OCI-LY7 (cell line): ENCODE results near the gene TMCC1. TPM values are rescaled to one million over a fixed set of nuclear protein-coding genes. Genes with fewer than 3 reads are reported as not detected.

ENCODE experiments used
- BruUV-seq: library from RNA; stranded (reverse); fragments of 400-500 nt; replicated peaks from 2 replicates; lab custom pipeline; 2021; lab: Mats Ljungman, UMichigan
- CTCF ChIA-PET: fragments of 300-600 bp; sonication (Branson Sonifier 250); formaldehyde crosslinking; loops from one replicate; lab custom pipeline; 2022; ENCODE audit warnings: antibody characterized with exemption; ENCODE audit not compliant: unreplicated experiment; lab: Charles Lee
- POLR2A ChIA-PET: fragments of 300-600 bp; sonication (Branson Sonifier 250); formaldehyde crosslinking; loops from one replicate; lab custom pipeline; 2022; ENCODE audit warnings: antibody characterized with exemption; lab: Charles Lee
- DNase-seq: peaks from one replicate; pipeline ENCODE4 v3.0.0-alpha.2; 2015; ENCODE audit warnings: low spot score
- H2AFZ ChIP-seq: fragments of 200-600 bp; sonication (generic), shearing (Covaris generic); 2 replicates; pipeline ENCODE4 v1.6.1; 2014; ENCODE audit warnings: mild to moderate bottlenecking, antibody characterized with exemption, low read length, moderate library complexity
- H3K27ac ChIP-seq: fragments of 200-600 bp; sonication (generic); 2 replicates; pipeline ENCODE4 v1.5.1; 2014; ENCODE audit warnings: mixed run types, low read depth, mild to moderate bottlenecking, moderate library complexity, low read length, inconsistent platforms; ENCODE audit not compliant: poor library complexity, severe bottlenecking
- H3K36me3 ChIP-seq: fragments of 200-600 bp; sonication (generic); 2 replicates; pipeline ENCODE4 v1.6.1; 2014; ENCODE audit warnings: mild to moderate bottlenecking, antibody characterized with exemption, low read length, moderate library complexity, mixed read lengths; ENCODE audit not compliant: insufficient read depth
- H3K4me1 ChIP-seq: fragments of 200-600 bp; sonication (generic); 2 replicates; pipeline ENCODE4 v1.5.1; 2014; ENCODE audit warnings: mild to moderate bottlenecking, low read length; ENCODE audit not compliant: insufficient read depth, poor library complexity, severe bottlenecking
- H3K4me2 ChIP-seq: fragments of 200-600 bp; sonication (generic); 2 replicates; pipeline ENCODE4 v1.6.1; 2014; ENCODE audit warnings: mild to moderate bottlenecking, low read length
- H3K4me3 ChIP-seq: fragments of 200-600 bp; sonication (generic); 2 replicates; pipeline ENCODE4 v1.5.1; 2014; ENCODE audit warnings: mild to moderate bottlenecking, low read depth, low read length; ENCODE audit not compliant: poor library complexity, severe bottlenecking
- H3K79me2 ChIP-seq: fragments of 200-600 bp; sonication (generic); 2 replicates; pipeline ENCODE4 v1.6.1; 2016; ENCODE audit warnings: low read depth, mild to moderate bottlenecking, low read length, moderate library complexity, mixed read lengths; ENCODE audit not compliant: insufficient read depth
- H3K9me2 ChIP-seq: fragments of 200-600 bp; sonication (generic); 2 replicates; pipeline ENCODE4 v1.6.1; 2016; ENCODE audit warnings: mild to moderate bottlenecking, low read length, mixed read lengths; ENCODE audit not compliant: insufficient read depth
- H3K9me3 ChIP-seq: fragments of 200-600 bp; sonication (generic); 2 replicates; pipeline ENCODE4 v1.6.1; 2014; ENCODE audit warnings: mild to moderate bottlenecking, mixed run types, low read length, mixed read lengths
- H4K20me1 ChIP-seq: fragments of 200-600 bp; sonication (generic); 2 replicates; pipeline ENCODE4 v1.6.1; 2014; ENCODE audit warnings: mild to moderate bottlenecking, antibody characterized with exemption, low read length, moderate library complexity, mixed read lengths; ENCODE audit not compliant: insufficient read depth
- CTCF ChIP-seq: fragments of 200-600 bp; sonication (generic); conservative IDR thresholded peaks from 2 replicates; pipeline ENCODE4 v1.5.1; 2014; ENCODE audit warnings: mild to moderate bottlenecking, antibody characterized with exemption, low read length, moderate library complexity, mixed read lengths
- EZH2phosphoT487 ChIP-seq: fragments of 200-600 bp; sonication (generic); IDR thresholded peaks from 2 replicates; pipeline ENCODE4 v1.6.1; 2018; ENCODE audit warnings: low read depth, borderline replicate concordance, mild to moderate bottlenecking, mixed run types, antibody characterized with exemption, low read length, moderate library complexity, mixed read lengths
- intact Hi-C: fragments of 100-400 bp; cut with micrococcal nuclease; formaldehyde crosslinking; loops from one replicate; pipeline ENCODE4 v1.10.0; 2022; ENCODE audit not compliant: unreplicated experiment
- total RNA-seq, 2 experiments: library from RNA; depleted of rRNA in 1 of 2; stranded (reverse); fragments of >200 nt in 1 of 2; shearing (Covaris generic) in 1 of 2; gene quantifications; 2 replicates each; pipeline ENCODE4 v1.2.3, GENCODE V29; 2014 to 2022

The TMCC1 gene
- total RNA-seq, 2 experiments from 2014 or later: 31.7 to 38.8 TPM

GRCh38 chr3:129618901-129619671 lies 274.4 kb downstream of the TMCC1 start:
- Histone ChIP-seq H3K9me2 (no peaks in the 10 kb centered on the region), H3K4me3 (no peak overlapping the region), H3K27ac (no peak overlapping the region), H3K4me1 (peaks cover 11% of the 10 kb centered on the region), H3K4me2 (no peak overlapping the region), H2AFZ (no peak overlapping the region), H3K9me3 (no peaks in the 10 kb centered on the region), H4K20me1 (no peaks in the 10 kb centered on the region), H3K79me2 (no peaks in the 10 kb centered on the region), H3K36me3 (no peaks in the 10 kb centered on the region)
- POLR2A ChIA-PET: no interaction called here
- DNase-seq: no peak
- intact Hi-C loops: no loop called here
- BruUV-seq: no TSS peak
- TF ChIP-seq CTCF: no peak
- TF ChIP-seq EZH2phosphoT487: no peak
- CTCF ChIA-PET: no interaction called here

GRCh38 chr3:129618186-129618820 lies 275.2 kb downstream of the TMCC1 start:
- H4K20me1 ChIP-seq: no peaks in the 10 kb centered on the region
- peaks cover 11% of the 10 kb centered on the region for H3K4me1 ChIP-seq
- CTCF ChIA-PET: no interaction called here
- H3K4me2 ChIP-seq: no peak overlapping the region
- no peak overlapping the region for H3K27ac ChIP-seq
- no peak for DNase-seq
- no peak for TF ChIP-seq EZH2phosphoT487
- no peak for TF ChIP-seq CTCF
- no peaks in the 10 kb centered on the region for H3K9me3 ChIP-seq
- no TSS peak for BruUV-seq
- no peak overlapping the region for H2AFZ ChIP-seq
- no peaks in the 10 kb centered on the region for H3K9me2 ChIP-seq
- POLR2A ChIA-PET: no interaction called here
- H3K79me2 ChIP-seq: no peaks in the 10 kb centered on the region
- H3K36me3 ChIP-seq: no peaks in the 10 kb centered on the region
- intact Hi-C loops: no loop called here
- no peak overlapping the region for H3K4me3 ChIP-seq
